ENCODE data around the gene DNER. TPM values are rescaled to one million over a fixed set of nuclear protein-coding genes. Genes with fewer than 3 reads are reported as not detected.
"Not testable (repeated sequence)": the region's sequence is repeated elsewhere in the genome, so short reads cannot be mapped to it uniquely, and the experiment has no call there.

DNER gene
- total RNA-seq, 4 donors from 2014 or later = 8.9 to 29.4 (median 19.5) TPM

DNA sequence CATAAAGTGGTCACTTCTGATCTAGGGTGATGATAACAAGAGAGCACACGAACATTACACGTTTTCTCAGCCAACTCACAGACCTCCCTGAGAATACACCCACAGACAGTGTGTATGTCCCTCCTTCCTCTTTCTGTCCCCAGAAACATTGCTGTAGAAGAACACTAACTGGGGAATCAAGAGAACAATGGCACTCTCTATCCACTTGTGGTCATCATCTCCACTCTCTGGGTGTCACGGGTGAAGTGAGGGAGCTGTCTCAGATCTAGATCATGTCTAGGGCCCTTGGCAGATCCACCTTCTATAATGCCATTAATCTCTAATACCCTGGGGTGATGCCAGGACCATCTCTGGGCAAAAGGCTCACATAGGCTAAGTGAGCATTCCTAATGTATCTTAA, 97.9 kb downstream of the DNER start:
- no peak for DNase-seq (ENCODE audit: low spot score in 2 of 2)
- H3K9me3 ChIP-seq = no peaks in the 10 kb centered on the region
- H3K4me3 ChIP-seq = no peak overlapping the region
- H3K27ac ChIP-seq = no peak overlapping the region
- TF ChIP-seq EP300 (IDR thresholded peaks at IDR 0.05) = no peak
- TF ChIP-seq POLR2AphosphoS5 (IDR thresholded peaks at IDR 0.05) = no peak
- no peak for TF ChIP-seq POLR2A (IDR thresholded peaks at IDR 0.05)
- TF ChIP-seq, protein P1, sequence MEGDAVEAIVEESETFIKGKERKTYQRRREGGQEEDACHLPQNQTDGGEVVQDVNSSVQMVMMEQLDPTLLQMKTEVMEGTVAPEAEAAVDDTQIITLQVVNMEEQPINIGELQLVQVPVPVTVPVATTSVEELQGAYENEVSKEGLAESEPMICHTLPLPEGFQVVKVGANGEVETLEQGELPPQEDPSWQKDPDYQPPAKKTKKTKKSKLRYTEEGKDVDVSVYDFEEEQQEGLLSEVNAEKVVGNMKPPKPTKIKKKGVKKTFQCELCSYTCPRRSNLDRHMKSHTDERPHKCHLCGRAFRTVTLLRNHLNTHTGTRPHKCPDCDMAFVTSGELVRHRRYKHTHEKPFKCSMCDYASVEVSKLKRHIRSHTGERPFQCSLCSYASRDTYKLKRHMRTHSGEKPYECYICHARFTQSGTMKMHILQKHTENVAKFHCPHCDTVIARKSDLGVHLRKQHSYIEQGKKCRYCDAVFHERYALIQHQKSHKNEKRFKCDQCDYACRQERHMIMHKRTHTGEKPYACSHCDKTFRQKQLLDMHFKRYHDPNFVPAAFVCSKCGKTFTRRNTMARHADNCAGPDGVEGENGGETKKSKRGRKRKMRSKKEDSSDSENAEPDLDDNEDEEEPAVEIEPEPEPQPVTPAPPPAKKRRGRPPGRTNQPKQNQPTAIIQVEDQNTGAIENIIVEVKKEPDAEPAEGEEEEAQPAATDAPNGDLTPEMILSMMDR (IDR thresholded peaks at IDR 0.05) = no peak
- no peaks in the 10 kb centered on the region for H3K27me3 ChIP-seq
- 87% methylated on average over 3 of the region's 3 CpGs for WGBS
- H3K36me3 ChIP-seq = no peaks in the 10 kb centered on the region
- no peaks in the 10 kb centered on the region for H3K4me1 ChIP-seq

DNA sequence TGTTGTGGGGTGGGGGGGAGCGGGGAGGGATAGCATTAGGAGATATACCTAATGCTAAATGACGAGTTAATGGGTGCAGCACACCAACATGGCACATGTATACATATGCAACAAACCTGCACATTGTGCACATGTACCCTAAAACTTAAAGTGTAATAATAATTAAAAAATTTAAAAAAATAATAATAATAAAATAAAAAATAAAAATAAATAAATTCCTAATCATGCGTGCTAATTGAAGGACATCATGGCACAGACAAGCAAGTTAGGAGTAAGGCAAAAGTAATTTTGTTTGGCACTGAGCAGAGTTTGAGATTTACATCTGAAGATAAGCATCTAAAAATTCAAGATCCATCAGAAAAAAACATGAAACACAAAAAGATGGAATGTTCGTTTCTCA, 100.3 kb downstream of the DNER start:
- H3K9me3 ChIP-seq; H3K4me1 ChIP-seq; H3K27ac ChIP-seq; DNase-seq (ENCODE audit: low spot score in 2 of 2); H3K36me3 ChIP-seq; H3K4me3 ChIP-seq; H3K27me3 ChIP-seq: not testable (repeated sequence)
- WGBS = 77% methylated on average over 4 of the region's 4 CpGs

DNA sequence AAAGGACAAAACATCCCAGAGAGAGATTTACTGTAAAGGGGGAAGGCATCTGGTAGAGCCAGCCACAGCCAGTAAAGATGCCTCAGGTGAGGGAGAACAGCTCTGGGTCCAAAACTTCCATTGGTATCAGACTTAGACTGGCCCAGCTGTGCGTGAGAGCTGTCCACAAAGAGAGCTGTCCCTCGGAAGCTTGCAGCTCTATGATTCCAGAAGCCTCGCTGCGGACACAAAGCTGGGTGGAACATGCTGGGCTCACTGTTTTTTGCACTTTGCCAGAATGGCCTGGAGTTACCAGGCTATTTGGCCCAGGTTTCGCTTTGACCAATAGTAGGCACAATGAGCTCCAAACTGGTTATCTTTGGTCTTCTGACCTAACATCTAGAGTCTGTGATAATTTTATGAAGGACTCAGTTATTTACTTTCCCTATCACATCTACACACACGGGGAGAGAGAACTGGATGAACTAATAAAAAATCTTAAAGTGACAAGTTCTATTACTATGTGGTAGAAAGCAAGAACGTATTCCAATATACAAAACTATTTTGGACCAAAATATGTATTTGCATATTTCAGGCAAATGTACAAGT, 101.9 kb downstream of the DNER start:
- H3K4me1 ChIP-seq = no peaks in the 10 kb centered on the region
- no peak overlapping the region for H3K27ac ChIP-seq
- no peak for DNase-seq (ENCODE audit: low spot score in 2 of 2)
- no peak overlapping the region for H3K4me3 ChIP-seq
- no peaks in the 10 kb centered on the region for H3K36me3 ChIP-seq
- TF ChIP-seq EP300 (IDR thresholded peaks at IDR 0.05) (no peak), POLR2AphosphoS5 (IDR thresholded peaks at IDR 0.05) (no peak), POLR2A (IDR thresholded peaks at IDR 0.05) (no peak)
- TF ChIP-seq, protein P1 (IDR thresholded peaks at IDR 0.05) = no peak
- WGBS = 80% methylated on average over 7 of the region's 7 CpGs
- no peaks in the 10 kb centered on the region for H3K9me3 ChIP-seq
- H3K27me3 ChIP-seq = no peaks in the 10 kb centered on the region

DNA sequence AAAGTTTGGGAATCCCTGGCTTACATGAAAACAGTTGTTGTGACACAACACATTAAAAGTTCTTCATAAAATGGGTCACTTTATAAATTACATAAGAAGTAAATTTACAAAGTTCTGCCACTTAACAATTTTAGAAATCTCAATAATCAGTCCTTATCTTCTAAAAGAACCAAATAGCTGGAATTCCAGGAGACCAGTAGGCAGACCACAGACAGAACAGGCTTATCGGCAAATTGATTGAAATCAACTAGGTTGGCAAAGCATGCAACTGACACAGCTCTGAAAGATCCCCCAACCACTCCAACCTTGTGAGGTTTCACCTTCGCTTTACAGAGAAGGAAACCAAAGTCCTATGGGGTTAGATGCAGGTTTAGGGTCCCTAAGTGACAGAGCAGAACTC, 103.0 kb downstream of the DNER start:
- WGBS = 97% methylated on average over 2 of the region's 2 CpGs
- H3K27me3 ChIP-seq = no peaks in the 10 kb centered on the region

DNA sequence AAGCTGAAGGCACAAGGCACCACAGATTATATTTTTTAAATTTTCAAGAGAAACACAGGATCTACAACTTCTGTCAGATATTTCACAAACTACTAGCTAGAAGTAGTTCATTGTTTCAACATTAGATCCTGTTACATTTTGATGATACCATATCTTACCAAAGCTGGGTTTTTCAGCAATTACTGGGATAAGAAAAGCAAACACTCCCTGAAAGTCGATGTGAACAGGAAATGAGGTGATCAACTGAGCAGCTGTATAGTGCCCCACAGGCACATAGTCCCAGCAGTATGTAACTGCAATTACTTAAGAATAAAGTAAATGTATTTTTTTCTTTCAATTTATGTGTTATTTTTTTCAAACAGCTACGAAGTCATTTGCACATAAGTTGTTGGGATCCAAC, 103.5 kb downstream of the DNER start:
- WGBS = 29% methylated on average over 2 of the region's 2 CpGs
- Histone ChIP-seq H3K4me3 (no peak overlapping the region), H3K27me3 (no peaks in the 10 kb centered on the region), H3K27ac (no peak overlapping the region), H3K36me3 (no peaks in the 10 kb centered on the region), H3K9me3 (no peaks in the 10 kb centered on the region), H3K4me1 (no peaks in the 10 kb centered on the region)
- DNase-seq (ENCODE audit: low spot score in 2 of 2) = no peak
- TF ChIP-seq EP300 (IDR thresholded peaks at IDR 0.05) (no peak), POLR2A (IDR thresholded peaks at IDR 0.05) (no peak), POLR2AphosphoS5 (IDR thresholded peaks at IDR 0.05) (no peak)
- TF ChIP-seq, protein P1 (IDR thresholded peaks at IDR 0.05) = no peak

More for the DNA sequence above, 103.0 kb downstream of the DNER start:
- no peak overlapping the region for H3K27ac ChIP-seq
- H3K36me3 ChIP-seq = no peaks in the 10 kb centered on the region
- no peak for DNase-seq (ENCODE audit: low spot score in 2 of 2)
- no peaks in the 10 kb centered on the region for H3K4me1 ChIP-seq
- no peak for TF ChIP-seq POLR2AphosphoS5 (IDR thresholded peaks at IDR 0.05)
- TF ChIP-seq, protein P1 (IDR thresholded peaks at IDR 0.05) = no peak
- no peak for TF ChIP-seq EP300 (IDR thresholded peaks at IDR 0.05)
- no peak for TF ChIP-seq POLR2A (IDR thresholded peaks at IDR 0.05)
- no peak overlapping the region for H3K4me3 ChIP-seq
- H3K9me3 ChIP-seq = no peaks in the 10 kb centered on the region

DNA sequence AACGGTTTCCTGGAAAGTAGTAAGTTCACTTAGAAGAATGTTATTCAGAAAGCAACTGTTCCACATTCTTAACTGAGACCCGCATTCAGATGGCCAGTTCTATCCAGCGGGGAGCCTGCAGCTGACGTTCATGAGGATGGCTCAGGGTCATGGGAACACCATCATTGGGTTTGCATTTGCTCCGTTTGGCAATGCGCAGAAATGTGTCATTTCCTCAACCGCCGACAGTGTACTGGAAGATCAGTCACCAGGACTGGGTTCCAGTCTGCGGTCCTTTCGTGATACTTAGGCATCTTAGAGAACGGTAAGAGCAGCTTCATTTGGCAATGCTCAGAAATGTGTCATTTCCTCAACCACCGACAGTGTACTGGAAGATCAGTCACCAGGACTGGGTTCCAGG, 104.0 kb downstream of the DNER start:
- 94% methylated on average over 12 of the region's 12 CpGs for WGBS
- no peaks in the 10 kb centered on the region for H3K4me1 ChIP-seq
- H3K9me3 ChIP-seq = no peaks in the 10 kb centered on the region
- no peaks in the 10 kb centered on the region for H3K27me3 ChIP-seq
- no peaks in the 10 kb centered on the region for H3K36me3 ChIP-seq
- no peak overlapping the region for H3K4me3 ChIP-seq
- DNase-seq (ENCODE audit: low spot score in 2 of 2) = no peak
- TF ChIP-seq EP300 (IDR thresholded peaks at IDR 0.05) (no peak), POLR2AphosphoS5 (IDR thresholded peaks at IDR 0.05) (no peak), POLR2A (IDR thresholded peaks at IDR 0.05) (no peak)
- TF ChIP-seq, protein P1 (IDR thresholded peaks at IDR 0.05) = no peak
- H3K27ac ChIP-seq = no peak overlapping the region
